GM23338 (cell line): ENCODE results near the gene ENDOU. TPM values are rescaled to one million over a fixed set of nuclear protein-coding genes. Genes with fewer than 3 reads are reported as not detected.
A peak's percentile ranks its signal among the peaks of the same experiment; 100 is the strongest.

Experiments used
- ATAC-seq: fragments of 200-7000 bp; cut with Tn5 transposase; 3 replicates; pipeline ENCODE4 v1.9.1; 2020
- DNase-seq: peaks from one replicate; pipeline ENCODE4 v3.0.0-alpha.2; 2015; ENCODE audit warnings: low spot score
- H2AFZ ChIP-seq: fragments of 200-600 bp; sonication (generic); 2 replicates; pipeline ENCODE4 v1.8.0; 2016; ENCODE audit warnings: antibody characterized with exemption, mild to moderate bottlenecking, moderate library complexity
- H3F3A ChIP-seq: fragments of 200-600 bp; sonication (generic); replicated peaks from 2 replicates; pipeline ENCODE4 v1.8.0; 2017; ENCODE audit warnings: antibody characterized with exemption, mixed run types, low read depth
- H3K27ac ChIP-seq: fragments of 200-600 bp; sonication (generic); 2 replicates; pipeline ENCODE4 v1.6.1; 2016; ENCODE audit warnings: low read depth
- H3K27me3 ChIP-seq: fragments of 200-600 bp; sonication (generic); 2 replicates; pipeline ENCODE4 v1.8.0; 2016; ENCODE audit warnings: mild to moderate bottlenecking, mixed run types, moderate library complexity; ENCODE audit not compliant: insufficient read depth
- H3K36me3 ChIP-seq: fragments of 200-600 bp; sonication (generic); 2 replicates; pipeline ENCODE4 v1.8.0; 2016; ENCODE audit warnings: mild to moderate bottlenecking; ENCODE audit not compliant: insufficient read depth
- H3K4me1 ChIP-seq: fragments of 200-600 bp; sonication (generic); 2 replicates; pipeline ENCODE4 v1.8.0; 2016; ENCODE audit warnings: mild to moderate bottlenecking, moderate library complexity; ENCODE audit not compliant: insufficient read depth
- H3K4me2 ChIP-seq: fragments of 200-600 bp; sonication (generic); 2 replicates; pipeline ENCODE4 v1.7.1; 2017; ENCODE audit warnings: mixed run types
- H3K4me3 ChIP-seq: fragments of 200-600 bp; sonication (generic); 2 replicates; pipeline ENCODE4 v1.6.1; 2016; ENCODE audit warnings: mixed run types
- H3K79me2 ChIP-seq: fragments of 200-600 bp; sonication (generic); replicated peaks from 2 replicates; pipeline ENCODE4 v1.8.0; 2017; ENCODE audit warnings: mild to moderate bottlenecking; ENCODE audit not compliant: insufficient read depth
- H3K9me2 ChIP-seq: fragments of 200-600 bp; sonication (generic); 2 replicates; pipeline ENCODE4 v1.8.0; 2017; ENCODE audit not compliant: insufficient read depth
- H4K20me1 ChIP-seq: fragments of 200-600 bp; sonication (generic); replicated peaks from 2 replicates; pipeline ENCODE4 v1.8.0; 2017; ENCODE audit warnings: mild to moderate bottlenecking; ENCODE audit not compliant: insufficient read depth
- H3K27ac Mint-ChIP-seq: 2 replicates; pipeline ENCODE4 v1.8.0; 2020; ENCODE audit warnings: inconsistent platforms, mild to moderate bottlenecking, moderate library complexity, mixed read lengths
- H3K27me3 Mint-ChIP-seq: 3 replicates; pipeline ENCODE4 v1.8.0; 2022; ENCODE audit warnings: low read depth, mild to moderate bottlenecking, moderate library complexity, mixed read lengths, inconsistent platforms; ENCODE audit not compliant: insufficient read depth, poor library complexity
- H3K36me3 Mint-ChIP-seq: 3 replicates; pipeline ENCODE4 v1.8.0; 2021; ENCODE audit warnings: low read depth, mild to moderate bottlenecking, inconsistent platforms, moderate library complexity, mixed read lengths
- H3K4me1 Mint-ChIP-seq: 3 replicates; pipeline ENCODE4 v1.8.0; 2020; ENCODE audit warnings: mild to moderate bottlenecking, inconsistent platforms, mixed read lengths
- H3K4me3 Mint-ChIP-seq: 3 replicates; pipeline ENCODE4 v1.8.0; 2021; ENCODE audit warnings: moderate library complexity, mild to moderate bottlenecking, inconsistent platforms, mixed read lengths
- H3K9me3 Mint-ChIP-seq: 3 replicates; pipeline ENCODE4 v1.8.0; 2020; ENCODE audit warnings: moderate library complexity, mild to moderate bottlenecking, inconsistent platforms, mixed read lengths
- CREB1 ChIP-seq: fragments of 250-450 bp; sonication (Bioruptor Pico); IDR thresholded peaks from 2 replicates; pipeline ENCODE4 v1.5.0; 2020; ENCODE audit warnings: low read depth, mild to moderate bottlenecking, moderate library complexity
- EZH2 ChIP-seq: fragments of 200-600 bp; sonication (generic); IDR thresholded peaks from one replicate; pipeline ENCODE4 v1.8.0; 2017; ENCODE audit warnings: antibody characterized with exemption, mild to moderate bottlenecking, low read depth; ENCODE audit not compliant: unreplicated experiment
- EZH2phosphoT487 ChIP-seq: fragments of 200-600 bp; sonication (generic); IDR thresholded peaks from one replicate; pipeline ENCODE4 v1.8.1; 2018; ENCODE audit warnings: antibody characterized with exemption; ENCODE audit not compliant: unreplicated experiment
- JUNB ChIP-seq: IDR thresholded peaks from one replicate; pipeline ENCODE4 v1.6.1; 2016; ENCODE audit warnings: antibody characterized with exemption; ENCODE audit not compliant: unreplicated experiment
- NANOG ChIP-seq: IDR thresholded peaks from 2 replicates; pipeline ENCODE4 v1.6.1; 2016; ENCODE audit warnings: antibody characterized with exemption, borderline replicate concordance
- POLR2AphosphoS5 ChIP-seq: IDR thresholded peaks from 2 replicates; pipeline ENCODE4 v1.6.1; 2016; ENCODE audit warnings: antibody characterized with exemption, low read depth
- STAT1 ChIP-seq: IDR thresholded peaks from one replicate; pipeline ENCODE4 v1.6.1; 2016; ENCODE audit warnings: antibody characterized with exemption; ENCODE audit not compliant: unreplicated experiment
- ZNF114 ChIP-seq: fragments of 250-450 bp; sonication (Bioruptor Pico); IDR thresholded peaks from 2 replicates; pipeline ENCODE4 v1.5.0; 2020; ENCODE audit warnings: mild to moderate bottlenecking, moderate library complexity
- ZNF331 ChIP-seq: fragments of 250-450 bp; sonication (Bioruptor Pico); IDR thresholded peaks from 2 replicates; pipeline ENCODE4 v1.5.0; 2020; ENCODE audit warnings: low read depth, mild to moderate bottlenecking, moderate library complexity
- polyA plus RNA-seq: library from polyadenylated mRNA; unstranded; fragments of >200 nt; fragmentation: Nextera tagmentation; extraction: Ambion mirVana; gene quantifications from 2 replicates; pipeline ENCODE4 v1.2.1, GENCODE V29; 2016
- total RNA-seq: library from RNA; depleted of rRNA; stranded (reverse); fragments of >200 nt; shearing (Covaris generic); gene quantifications from 2 replicates; pipeline ENCODE4 v1.2.3, GENCODE V29; 2014
- TF ChIP-seq, protein P1 (sequence below): IDR thresholded peaks from 2 replicates; pipeline ENCODE4 v1.6.1; 2016; ENCODE audit warnings: antibody characterized with exemption
- TF ChIP-seq, protein P2 (sequence below): IDR thresholded peaks from one replicate; pipeline ENCODE4 v1.6.1; 2018; ENCODE audit warnings: antibody characterized with exemption; ENCODE audit not compliant: unreplicated experiment
- TF ChIP-seq, protein P3 (sequence below), 2 experiments: fragments of 200-600 bp in 1 of 2; sonication (generic) in 1 of 2; conservative IDR thresholded peaks; 2 replicates each; pipeline versions ENCODE4 v1.5.1 to v1.6.1; 2016 to 2017; ENCODE audit warnings: antibody characterized with exemption in 2 of 2, low read depth in 2 of 2, mild to moderate bottlenecking in 2 of 2, moderate library complexity in 1 of 2
- TF ChIP-seq, protein P4 (sequence below): fragments of 250-450 bp; sonication (Bioruptor Pico); IDR thresholded peaks from 2 replicates; pipeline ENCODE4 v1.5.0; 2020; ENCODE audit warnings: mild to moderate bottlenecking, moderate library complexity

Gene ENDOU
- total and polyA plus RNA-seq, 2 experiments from 2014 or later = not detected

DNA sequence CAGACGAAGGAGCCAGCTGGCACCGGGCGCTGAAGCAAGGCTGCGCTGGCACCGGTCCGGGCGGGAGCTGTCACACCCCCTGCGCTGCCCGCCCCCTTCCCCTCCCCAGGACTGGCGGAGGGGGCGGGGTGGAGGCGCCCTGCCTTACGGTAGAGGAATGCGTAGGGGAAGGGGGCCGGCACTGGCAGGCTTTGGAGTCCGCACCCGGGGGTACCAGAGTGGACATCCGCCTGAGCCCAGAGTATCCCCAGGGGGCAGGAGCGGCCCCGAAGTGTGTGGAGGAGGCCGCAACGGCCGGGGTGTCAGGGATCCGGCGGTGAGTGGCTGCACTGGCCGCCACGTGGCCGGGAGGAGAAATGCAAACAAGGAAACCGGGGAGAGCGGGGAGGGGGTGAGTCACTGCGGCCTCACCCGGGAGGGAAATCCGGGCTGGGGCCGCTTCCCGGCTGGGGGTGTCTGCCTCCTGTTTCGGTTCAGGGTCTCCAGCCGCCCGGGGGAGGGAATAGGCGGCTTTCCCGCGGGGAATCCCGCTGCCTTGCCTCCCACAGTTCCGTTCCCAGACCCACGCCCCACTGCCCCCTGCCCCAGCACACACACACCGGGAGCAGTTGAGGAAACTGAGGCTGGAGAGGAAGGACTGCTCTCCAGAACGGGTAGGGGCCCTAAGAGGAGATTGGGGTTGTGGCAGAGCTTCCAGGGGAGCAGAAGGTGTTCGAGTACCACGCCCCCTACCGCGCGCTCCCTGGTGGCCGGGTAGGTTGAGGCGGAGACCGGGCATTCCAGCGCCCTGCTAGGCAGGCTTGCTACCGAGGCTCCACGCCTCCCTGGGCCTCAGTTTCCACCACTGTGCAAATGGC is 33.8 kb upstream of the ENDOU start, which contains the start of gene RAPGEF3:
Gene RAPGEF3, minus strand, starts transcription at position 47 of the 857 bp plus-strand sequence. CDS start 324 bp downstream, outside the sequence.
- no peaks in the 10 kb centered on the region for H3K9me2 ChIP-seq
- Mint-ChIP-seq H3K4me1 (peaks cover 55% of the 10 kb centered on the region), H3K27ac (no peak within 1 kb of the TSS), H3K9me3 (no peaks in the 10 kb centered on the region), H3K36me3 (peaks cover 7% of the 10 kb centered on the region; the same call in 1 of the 3 replicates), H3K27me3 (peaks cover 4% of the 10 kb centered on the region), H3K4me3 (peak within 1 kb of the TSS; percentile 70)
- H3K4me1 ChIP-seq = peaks cover 27% of the 10 kb centered on the region
- H4K20me1 ChIP-seq = no peaks in the 10 kb centered on the region
- H2AFZ ChIP-seq = peak within 1 kb of the TSS; percentile 97
- peak; percentile 91 for DNase-seq
- no peaks in the 10 kb centered on the region for H3K27me3 ChIP-seq
- peak within 1 kb of the TSS; percentile 73 for H3K4me3 ChIP-seq
- H3K4me2 ChIP-seq = peak within 1 kb of the TSS; percentile 95
- no peaks in the 10 kb centered on the region for H3K36me3 ChIP-seq
- 0 out of 2 replicates have a peak, but pooled peaks cover 4% of the 10 kb centered on the region for H3F3A ChIP-seq
- ATAC-seq = peak; percentile 87
- no peak for TF ChIP-seq CREB1 (CRISPR knock-in tag)
- 0 out of 2 replicates have a peak, but pooled peaks have one; percentile 42 for TF ChIP-seq POLR2AphosphoS5
- TF ChIP-seq ZNF114 = no peak
- no peak for TF ChIP-seq STAT1
- TF ChIP-seq JUNB = no peak
- TF ChIP-seq, protein P1, sequence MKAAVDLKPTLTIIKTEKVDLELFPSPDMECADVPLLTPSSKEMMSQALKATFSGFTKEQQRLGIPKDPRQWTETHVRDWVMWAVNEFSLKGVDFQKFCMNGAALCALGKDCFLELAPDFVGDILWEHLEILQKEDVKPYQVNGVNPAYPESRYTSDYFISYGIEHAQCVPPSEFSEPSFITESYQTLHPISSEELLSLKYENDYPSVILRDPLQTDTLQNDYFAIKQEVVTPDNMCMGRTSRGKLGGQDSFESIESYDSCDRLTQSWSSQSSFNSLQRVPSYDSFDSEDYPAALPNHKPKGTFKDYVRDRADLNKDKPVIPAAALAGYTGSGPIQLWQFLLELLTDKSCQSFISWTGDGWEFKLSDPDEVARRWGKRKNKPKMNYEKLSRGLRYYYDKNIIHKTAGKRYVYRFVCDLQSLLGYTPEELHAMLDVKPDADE = no peak
- TF ChIP-seq EZH2 = no peak
- no peak for TF ChIP-seq ZNF331 (CRISPR knock-in tag)
- TF ChIP-seq, protein P2, sequence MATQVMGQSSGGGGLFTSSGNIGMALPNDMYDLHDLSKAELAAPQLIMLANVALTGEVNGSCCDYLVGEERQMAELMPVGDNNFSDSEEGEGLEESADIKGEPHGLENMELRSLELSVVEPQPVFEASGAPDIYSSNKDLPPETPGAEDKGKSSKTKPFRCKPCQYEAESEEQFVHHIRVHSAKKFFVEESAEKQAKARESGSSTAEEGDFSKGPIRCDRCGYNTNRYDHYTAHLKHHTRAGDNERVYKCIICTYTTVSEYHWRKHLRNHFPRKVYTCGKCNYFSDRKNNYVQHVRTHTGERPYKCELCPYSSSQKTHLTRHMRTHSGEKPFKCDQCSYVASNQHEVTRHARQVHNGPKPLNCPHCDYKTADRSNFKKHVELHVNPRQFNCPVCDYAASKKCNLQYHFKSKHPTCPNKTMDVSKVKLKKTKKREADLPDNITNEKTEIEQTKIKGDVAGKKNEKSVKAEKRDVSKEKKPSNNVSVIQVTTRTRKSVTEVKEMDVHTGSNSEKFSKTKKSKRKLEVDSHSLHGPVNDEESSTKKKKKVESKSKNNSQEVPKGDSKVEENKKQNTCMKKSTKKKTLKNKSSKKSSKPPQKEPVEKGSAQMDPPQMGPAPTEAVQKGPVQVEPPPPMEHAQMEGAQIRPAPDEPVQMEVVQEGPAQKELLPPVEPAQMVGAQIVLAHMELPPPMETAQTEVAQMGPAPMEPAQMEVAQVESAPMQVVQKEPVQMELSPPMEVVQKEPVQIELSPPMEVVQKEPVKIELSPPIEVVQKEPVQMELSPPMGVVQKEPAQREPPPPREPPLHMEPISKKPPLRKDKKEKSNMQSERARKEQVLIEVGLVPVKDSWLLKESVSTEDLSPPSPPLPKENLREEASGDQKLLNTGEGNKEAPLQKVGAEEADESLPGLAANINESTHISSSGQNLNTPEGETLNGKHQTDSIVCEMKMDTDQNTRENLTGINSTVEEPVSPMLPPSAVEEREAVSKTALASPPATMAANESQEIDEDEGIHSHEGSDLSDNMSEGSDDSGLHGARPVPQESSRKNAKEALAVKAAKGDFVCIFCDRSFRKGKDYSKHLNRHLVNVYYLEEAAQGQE = no peak
- TF ChIP-seq, protein P3, sequence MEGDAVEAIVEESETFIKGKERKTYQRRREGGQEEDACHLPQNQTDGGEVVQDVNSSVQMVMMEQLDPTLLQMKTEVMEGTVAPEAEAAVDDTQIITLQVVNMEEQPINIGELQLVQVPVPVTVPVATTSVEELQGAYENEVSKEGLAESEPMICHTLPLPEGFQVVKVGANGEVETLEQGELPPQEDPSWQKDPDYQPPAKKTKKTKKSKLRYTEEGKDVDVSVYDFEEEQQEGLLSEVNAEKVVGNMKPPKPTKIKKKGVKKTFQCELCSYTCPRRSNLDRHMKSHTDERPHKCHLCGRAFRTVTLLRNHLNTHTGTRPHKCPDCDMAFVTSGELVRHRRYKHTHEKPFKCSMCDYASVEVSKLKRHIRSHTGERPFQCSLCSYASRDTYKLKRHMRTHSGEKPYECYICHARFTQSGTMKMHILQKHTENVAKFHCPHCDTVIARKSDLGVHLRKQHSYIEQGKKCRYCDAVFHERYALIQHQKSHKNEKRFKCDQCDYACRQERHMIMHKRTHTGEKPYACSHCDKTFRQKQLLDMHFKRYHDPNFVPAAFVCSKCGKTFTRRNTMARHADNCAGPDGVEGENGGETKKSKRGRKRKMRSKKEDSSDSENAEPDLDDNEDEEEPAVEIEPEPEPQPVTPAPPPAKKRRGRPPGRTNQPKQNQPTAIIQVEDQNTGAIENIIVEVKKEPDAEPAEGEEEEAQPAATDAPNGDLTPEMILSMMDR (conservative IDR thresholded peaks at IDR 0.05; ENCODE audit: low read depth in 2 of 2) = peak; percentile 34 to 60; a peak in 3 of 4 replicates
- TF ChIP-seq NANOG = no peak
- no peak for TF ChIP-seq EZH2phosphoT487
- TF ChIP-seq, protein P4, sequence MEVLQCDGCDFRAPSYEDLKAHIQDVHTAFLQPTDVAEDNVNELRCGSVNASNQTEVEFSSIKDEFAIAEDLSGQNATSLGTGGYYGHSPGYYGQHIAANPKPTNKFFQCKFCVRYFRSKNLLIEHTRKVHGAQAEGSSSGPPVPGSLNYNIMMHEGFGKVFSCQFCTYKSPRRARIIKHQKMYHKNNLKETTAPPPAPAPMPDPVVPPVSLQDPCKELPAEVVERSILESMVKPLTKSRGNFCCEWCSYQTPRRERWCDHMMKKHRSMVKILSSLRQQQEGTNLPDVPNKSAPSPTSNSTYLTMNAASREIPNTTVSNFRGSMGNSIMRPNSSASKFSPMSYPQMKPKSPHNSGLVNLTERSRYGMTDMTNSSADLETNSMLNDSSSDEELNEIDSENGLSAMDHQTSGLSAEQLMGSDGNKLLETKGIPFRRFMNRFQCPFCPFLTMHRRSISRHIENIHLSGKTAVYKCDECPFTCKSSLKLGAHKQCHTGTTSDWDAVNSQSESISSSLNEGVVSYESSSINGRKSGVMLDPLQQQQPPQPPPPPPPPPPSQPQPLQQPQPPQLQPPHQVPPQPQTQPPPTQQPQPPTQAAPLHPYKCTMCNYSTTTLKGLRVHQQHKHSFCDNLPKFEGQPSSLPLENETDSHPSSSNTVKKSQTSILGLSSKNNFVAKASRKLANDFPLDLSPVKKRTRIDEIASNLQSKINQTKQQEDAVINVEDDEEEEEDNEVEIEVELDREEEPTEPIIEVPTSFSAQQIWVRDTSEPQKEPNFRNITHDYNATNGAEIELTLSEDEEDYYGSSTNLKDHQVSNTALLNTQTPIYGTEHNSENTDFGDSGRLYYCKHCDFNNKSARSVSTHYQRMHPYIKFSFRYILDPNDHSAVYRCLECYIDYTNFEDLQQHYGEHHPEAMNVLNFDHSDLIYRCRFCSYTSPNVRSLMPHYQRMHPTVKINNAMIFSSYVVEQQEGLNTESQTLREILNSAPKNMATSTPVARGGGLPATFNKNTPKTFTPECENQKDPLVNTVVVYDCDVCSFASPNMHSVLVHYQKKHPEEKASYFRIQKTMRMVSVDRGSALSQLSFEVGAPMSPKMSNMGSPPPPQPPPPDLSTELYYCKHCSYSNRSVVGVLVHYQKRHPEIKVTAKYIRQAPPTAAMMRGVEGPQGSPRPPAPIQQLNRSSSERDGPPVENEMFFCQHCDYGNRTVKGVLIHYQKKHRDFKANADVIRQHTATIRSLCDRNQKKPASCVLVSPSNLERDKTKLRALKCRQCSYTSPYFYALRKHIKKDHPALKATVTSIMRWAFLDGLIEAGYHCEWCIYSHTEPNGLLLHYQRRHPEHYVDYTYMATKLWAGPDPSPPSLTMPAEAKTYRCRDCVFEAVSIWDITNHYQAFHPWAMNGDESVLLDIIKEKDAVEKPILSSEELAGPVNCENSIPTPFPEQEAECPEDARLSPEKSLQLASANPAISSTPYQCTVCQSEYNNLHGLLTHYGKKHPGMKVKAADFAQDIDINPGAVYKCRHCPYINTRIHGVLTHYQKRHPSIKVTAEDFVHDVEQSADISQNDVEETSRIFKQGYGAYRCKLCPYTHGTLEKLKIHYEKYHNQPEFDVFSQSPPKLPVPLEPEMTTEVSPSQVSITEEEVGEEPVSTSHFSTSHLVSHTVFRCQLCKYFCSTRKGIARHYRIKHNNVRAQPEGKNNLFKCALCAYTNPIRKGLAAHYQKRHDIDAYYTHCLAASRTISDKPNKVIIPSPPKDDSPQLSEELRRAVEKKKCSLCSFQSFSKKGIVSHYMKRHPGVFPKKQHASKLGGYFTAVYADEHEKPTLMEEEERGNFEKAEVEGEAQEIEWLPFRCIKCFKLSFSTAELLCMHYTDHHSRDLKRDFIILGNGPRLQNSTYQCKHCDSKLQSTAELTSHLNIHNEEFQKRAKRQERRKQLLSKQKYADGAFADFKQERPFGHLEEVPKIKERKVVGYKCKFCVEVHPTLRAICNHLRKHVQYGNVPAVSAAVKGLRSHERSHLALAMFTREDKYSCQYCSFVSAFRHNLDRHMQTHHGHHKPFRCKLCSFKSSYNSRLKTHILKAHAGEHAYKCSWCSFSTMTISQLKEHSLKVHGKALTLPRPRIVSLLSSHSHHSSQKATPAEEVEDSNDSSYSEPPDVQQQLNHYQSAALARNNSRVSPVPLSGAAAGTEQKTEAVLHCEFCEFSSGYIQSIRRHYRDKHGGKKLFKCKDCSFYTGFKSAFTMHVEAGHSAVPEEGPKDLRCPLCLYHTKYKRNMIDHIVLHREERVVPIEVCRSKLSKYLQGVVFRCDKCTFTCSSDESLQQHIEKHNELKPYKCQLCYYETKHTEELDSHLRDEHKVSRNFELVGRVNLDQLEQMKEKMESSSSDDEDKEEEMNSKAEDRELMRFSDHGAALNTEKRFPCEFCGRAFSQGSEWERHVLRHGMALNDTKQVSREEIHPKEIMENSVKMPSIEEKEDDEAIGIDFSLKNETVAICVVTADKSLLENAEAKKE (CRISPR knock-in tag) = no peak
- no peaks in the 10 kb centered on the region for H3K79me2 ChIP-seq
- no peak within 1 kb of the TSS for H3K27ac ChIP-seq
